Hepatocyte (in vitro differentiated cells): ENCODE data around the gene RORC. TPM values are rescaled to one million over a fixed set of nuclear protein-coding genes. Genes with fewer than 3 reads are reported as not detected.

Experiments used
- DNase-seq: peaks from one replicate; pipeline ENCODE4 v3.0.0-alpha.2; 2016; ENCODE audit warnings: low spot score
- H2AFZ ChIP-seq: fragments of 200-600 bp; sonication (generic); 2 replicates; pipeline ENCODE4 v1.6.0; 2016; ENCODE audit warnings: antibody characterized with exemption, mild to moderate bottlenecking
- H3K27ac ChIP-seq: fragments of 200-600 bp; sonication (generic); 2 replicates; pipeline ENCODE4 v1.5.1; 2016; ENCODE audit warnings: mild to moderate bottlenecking
- H3K27me3 ChIP-seq: fragments of 200-600 bp; sonication (generic); 2 replicates; pipeline ENCODE4 v1.6.1; 2016
- H3K36me3 ChIP-seq: fragments of 200-600 bp; sonication (generic); replicated peaks from 2 replicates; pipeline ENCODE4 v1.5.1; 2016; ENCODE audit warnings: low read depth; ENCODE audit not compliant: insufficient read depth
- H3K4me1 ChIP-seq: fragments of 200-600 bp; sonication (generic); 2 replicates; pipeline ENCODE4 v1.5.1; 2016; ENCODE audit warnings: mild to moderate bottlenecking, moderate library complexity; ENCODE audit not compliant: insufficient read depth
- H3K4me2 ChIP-seq: fragments of 200-600 bp; sonication (generic); 2 replicates; pipeline ENCODE4 v1.6.0; 2016
- H3K4me3 ChIP-seq: fragments of 200-600 bp; sonication (generic); 2 replicates; pipeline ENCODE4 v1.5.1; 2016; ENCODE audit warnings: mild to moderate bottlenecking
- H3K79me2 ChIP-seq: fragments of 200-600 bp; sonication (generic); 2 replicates; pipeline ENCODE4 v1.6.0; 2017; ENCODE audit warnings: mild to moderate bottlenecking
- H3K9me2 ChIP-seq: fragments of 200-600 bp; sonication (generic); replicated peaks from 2 replicates; pipeline ENCODE4 v1.6.0; 2017; ENCODE audit warnings: mild to moderate bottlenecking; ENCODE audit not compliant: insufficient read depth
- H3K9me3 ChIP-seq: fragments of 200-600 bp; sonication (generic); 2 replicates; pipeline ENCODE4 v1.5.1; 2016; ENCODE audit warnings: low read depth, mild to moderate bottlenecking
- H4K20me1 ChIP-seq: fragments of 200-600 bp; sonication (generic); 2 replicates; pipeline ENCODE4 v1.6.0; 2016; ENCODE audit warnings: mild to moderate bottlenecking; ENCODE audit not compliant: insufficient read depth, poor library complexity, severe bottlenecking
- CTCF ChIP-seq: fragments of 200-600 bp; sonication (generic); IDR thresholded peaks from 2 replicates; pipeline ENCODE4 v1.5.1; 2016; ENCODE audit warnings: antibody characterized with exemption, mild to moderate bottlenecking; ENCODE audit not compliant: poor library complexity
- EZH2 ChIP-seq: fragments of 200-600 bp; sonication (generic); IDR thresholded peaks from 2 replicates; pipeline ENCODE4 v1.6.1; 2016; ENCODE audit warnings: antibody characterized with exemption, mild to moderate bottlenecking, borderline replicate concordance
- EZH2phosphoT487 ChIP-seq: fragments of 200-600 bp; sonication (generic); IDR thresholded peaks from one replicate; pipeline ENCODE4 v1.6.1; 2018; ENCODE audit warnings: antibody characterized with exemption, mild to moderate bottlenecking, low read depth, moderate library complexity; ENCODE audit not compliant: unreplicated experiment, severe bottlenecking
- WGBS: methylation state at CpG from one replicate; pipeline ENCODE4 v1.1.6; 2016; ENCODE audit warnings: low lambda C conversion rate; ENCODE audit errors: missing lambda C conversion rate; 5-methylcytosine and 5-hydroxymethylcytosine counted together
- polyA plus RNA-seq: library from polyadenylated mRNA; unstranded; fragments of >200 nt; fragmentation: Nextera tagmentation; extraction: Ambion mirVana; gene quantifications from 2 replicates; pipeline ENCODE4 v1.2.1, GENCODE V29; 2016
- total RNA-seq: library from RNA; depleted of rRNA; stranded (reverse); fragments of >200 nt; gene quantifications from 2 replicates; pipeline ENCODE4 v1.2.3, GENCODE V29; 2014

The RORC gene
- total and polyA plus RNA-seq, 2 experiments from 2014 or later = 0.60 to 1.3 TPM

DNA sequence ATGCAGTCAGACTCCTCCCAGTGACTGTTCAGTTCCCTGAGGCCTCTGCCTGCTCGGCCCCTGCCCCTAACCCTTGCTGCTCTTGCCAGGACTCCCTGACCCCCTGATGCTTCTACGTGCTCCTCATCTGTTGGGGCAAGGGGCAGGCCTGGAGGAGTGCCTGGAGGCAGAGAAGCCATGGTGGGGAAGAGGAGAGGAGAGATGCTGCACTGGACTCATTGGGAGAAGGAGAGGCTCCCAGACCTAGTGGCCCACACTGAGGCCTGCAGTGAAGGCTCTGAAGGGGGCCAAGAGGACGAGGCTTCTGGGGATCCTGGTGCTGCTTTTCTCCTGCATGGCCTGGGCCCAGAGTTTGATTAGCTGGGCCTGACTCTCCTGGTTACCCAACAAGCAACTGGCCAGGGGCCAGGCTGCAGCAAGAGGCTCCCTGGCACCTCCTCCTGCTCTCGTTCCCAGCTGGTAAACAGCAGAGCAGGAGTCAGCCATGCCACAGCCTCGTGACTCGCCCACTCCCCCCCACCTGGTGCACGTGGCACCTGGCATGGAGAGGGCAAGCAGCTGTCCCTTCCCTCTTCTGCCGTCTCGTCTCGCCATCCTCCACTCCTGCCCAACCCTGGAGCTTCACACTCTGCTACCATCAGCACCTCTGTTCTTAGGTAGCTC lies 847 bp upstream of the RORC start:
- H3K9me2 ChIP-seq = no peaks in the 10 kb centered on the region
- no peak overlapping the region for H3K27ac ChIP-seq
- H4K20me1 ChIP-seq = no peaks in the 10 kb centered on the region
- peaks cover 4% of the 10 kb centered on the region for H3K27me3 ChIP-seq
- H3K79me2 ChIP-seq = no peaks in the 10 kb centered on the region
- no peak overlapping the region for H3K4me3 ChIP-seq
- no peaks in the 10 kb centered on the region for H3K4me1 ChIP-seq
- no peak overlapping the region for H3K4me2 ChIP-seq
- peak; percentile 52 for DNase-seq
- no peaks in the 10 kb centered on the region for H3K9me3 ChIP-seq
- H3K36me3 ChIP-seq = no peaks in the 10 kb centered on the region
- WGBS = 79% methylated on average over 10 of the region's 10 CpGs
- H2AFZ ChIP-seq = no peak overlapping the region
- TF ChIP-seq EZH2 = no peak
- TF ChIP-seq EZH2phosphoT487 = no peak
- no peak for TF ChIP-seq CTCF

DNA sequence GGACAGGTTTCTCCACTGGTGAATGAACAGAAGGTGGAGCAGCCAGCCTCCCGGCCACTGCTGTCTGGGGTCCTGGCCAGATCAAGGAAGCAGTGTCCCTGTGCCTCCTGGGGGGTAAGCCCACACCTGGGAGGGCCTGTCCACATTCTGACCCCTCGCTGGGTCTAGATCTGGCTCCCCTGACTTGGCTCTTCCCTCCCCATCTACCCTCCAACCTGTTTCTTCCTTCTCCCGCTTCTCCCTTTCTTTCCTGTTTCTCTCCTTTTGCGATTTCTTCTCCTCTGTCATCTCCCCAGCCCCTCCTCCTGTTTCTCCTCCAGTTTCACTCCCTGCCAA lies 378 bp downstream of the RORC start:
- no peaks in the 10 kb centered on the region for H3K79me2 ChIP-seq
- H3K9me3 ChIP-seq = no peaks in the 10 kb centered on the region
- no peaks in the 10 kb centered on the region for H3K36me3 ChIP-seq
- DNase-seq = no peak
- no peak overlapping the region for H3K4me2 ChIP-seq
- H3K27me3 ChIP-seq = no peaks in the 10 kb centered on the region
- no peak overlapping the region for H3K4me3 ChIP-seq
- WGBS = 80% methylated on average over 4 of the region's 4 CpGs
- no peaks in the 10 kb centered on the region for H3K9me2 ChIP-seq
- no peak overlapping the region for H2AFZ ChIP-seq
- H3K4me1 ChIP-seq = no peaks in the 10 kb centered on the region
- no peaks in the 10 kb centered on the region for H4K20me1 ChIP-seq
- no peak for TF ChIP-seq CTCF
- TF ChIP-seq EZH2phosphoT487 = no peak
- no peak for TF ChIP-seq EZH2
- H3K27ac ChIP-seq = no peak overlapping the region

DNA sequence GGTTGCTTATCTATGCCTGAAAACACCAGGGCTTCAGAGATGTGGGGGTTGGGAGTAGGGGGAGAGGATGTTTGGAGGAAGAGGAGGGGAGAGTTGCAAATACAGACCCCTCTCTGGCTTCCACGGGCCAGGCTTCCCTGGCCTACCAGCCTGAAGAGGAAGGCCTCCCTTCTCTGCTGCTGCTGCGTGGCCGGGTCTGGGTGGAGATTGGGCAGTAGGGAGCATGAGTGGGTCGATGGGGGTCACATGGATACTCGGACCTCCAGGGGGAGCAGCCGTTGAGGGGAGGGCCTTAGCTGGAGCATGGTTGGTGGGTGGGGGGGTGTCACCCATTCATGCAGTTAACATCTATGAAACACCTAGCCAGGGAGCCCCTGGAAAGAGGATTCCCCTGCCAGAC lies 1.5 kb downstream of the RORC start:
- no peaks in the 10 kb centered on the region for H3K79me2 ChIP-seq
- H3K27me3 ChIP-seq = no peaks in the 10 kb centered on the region
- 55% methylated on average over 6 of the region's 6 CpGs for WGBS
- H3K4me3 ChIP-seq = no peak overlapping the region
- no peaks in the 10 kb centered on the region for H3K4me1 ChIP-seq
- TF ChIP-seq EZH2 (no peak), EZH2phosphoT487 (no peak), CTCF (no peak)
- H2AFZ ChIP-seq = no peak overlapping the region
- H3K27ac ChIP-seq = no peak overlapping the region
- no peaks in the 10 kb centered on the region for H4K20me1 ChIP-seq
- H3K9me3 ChIP-seq = no peaks in the 10 kb centered on the region
- DNase-seq = no peak
- H3K36me3 ChIP-seq = no peaks in the 10 kb centered on the region
- H3K4me2 ChIP-seq = no peak overlapping the region
- no peaks in the 10 kb centered on the region for H3K9me2 ChIP-seq
